A549 (cell line): ENCODE measurements around the gene ACER2.

Experiments
- GATA3 ChIP-seq: IDR thresholded peaks from 2 replicates; pipeline ENCODE4 v1.6.1; 2012; ENCODE audit warnings: borderline replicate concordance
- NFE2L2 ChIP-seq: fragments of 150-350 bp; conservative IDR thresholded peaks from 2 replicates; pipeline ENCODE4 v1.6.1; 2014; ENCODE audit warnings: low read length
- ZFP36 ChIP-seq: fragments of 450-650 bp; IDR thresholded peaks from 2 replicates; pipeline ENCODE4 v1.6.1; 2014; ENCODE audit warnings: borderline replicate concordance; ENCODE audit not compliant: partially characterized antibody
- TF ChIP-seq, protein P1 (sequence below): fragments of >200 bp; sonication (Bioruptor Twin); formaldehyde crosslinking; IDR thresholded peaks from 3 replicates; pipeline ENCODE4 v1.5.1; 2016
- TF ChIP-seq, protein P2 (sequence below): IDR thresholded peaks from 2 replicates; pipeline ENCODE4 v1.6.1; 2012

DNA sequence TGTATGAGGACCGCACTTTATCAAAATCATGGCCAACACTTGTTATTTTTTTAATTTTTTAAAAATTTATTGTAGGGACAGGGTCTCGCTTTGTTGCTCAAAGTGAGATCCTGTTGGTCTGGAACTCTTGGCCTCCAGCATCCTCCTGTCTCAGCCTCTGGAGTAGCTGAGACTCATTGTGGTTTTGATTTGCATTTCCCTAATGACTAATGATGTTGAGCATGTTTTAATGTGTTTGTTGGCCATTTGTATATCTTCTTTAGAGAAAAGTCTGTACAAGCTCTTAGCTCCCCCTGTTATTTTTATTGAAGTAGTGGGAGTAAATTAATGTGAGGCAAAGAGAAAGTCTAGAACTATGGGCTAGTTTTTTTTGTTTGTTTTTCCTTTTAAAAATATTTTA is 27.2 kb upstream of the ACER2 start:
- TF ChIP-seq GATA3 (no peak), NFE2L2 (no peak), ZFP36 (no peak)
- TF ChIP-seq, protein P1, sequence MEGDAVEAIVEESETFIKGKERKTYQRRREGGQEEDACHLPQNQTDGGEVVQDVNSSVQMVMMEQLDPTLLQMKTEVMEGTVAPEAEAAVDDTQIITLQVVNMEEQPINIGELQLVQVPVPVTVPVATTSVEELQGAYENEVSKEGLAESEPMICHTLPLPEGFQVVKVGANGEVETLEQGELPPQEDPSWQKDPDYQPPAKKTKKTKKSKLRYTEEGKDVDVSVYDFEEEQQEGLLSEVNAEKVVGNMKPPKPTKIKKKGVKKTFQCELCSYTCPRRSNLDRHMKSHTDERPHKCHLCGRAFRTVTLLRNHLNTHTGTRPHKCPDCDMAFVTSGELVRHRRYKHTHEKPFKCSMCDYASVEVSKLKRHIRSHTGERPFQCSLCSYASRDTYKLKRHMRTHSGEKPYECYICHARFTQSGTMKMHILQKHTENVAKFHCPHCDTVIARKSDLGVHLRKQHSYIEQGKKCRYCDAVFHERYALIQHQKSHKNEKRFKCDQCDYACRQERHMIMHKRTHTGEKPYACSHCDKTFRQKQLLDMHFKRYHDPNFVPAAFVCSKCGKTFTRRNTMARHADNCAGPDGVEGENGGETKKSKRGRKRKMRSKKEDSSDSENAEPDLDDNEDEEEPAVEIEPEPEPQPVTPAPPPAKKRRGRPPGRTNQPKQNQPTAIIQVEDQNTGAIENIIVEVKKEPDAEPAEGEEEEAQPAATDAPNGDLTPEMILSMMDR, result no peak
- TF ChIP-seq, protein P2, sequence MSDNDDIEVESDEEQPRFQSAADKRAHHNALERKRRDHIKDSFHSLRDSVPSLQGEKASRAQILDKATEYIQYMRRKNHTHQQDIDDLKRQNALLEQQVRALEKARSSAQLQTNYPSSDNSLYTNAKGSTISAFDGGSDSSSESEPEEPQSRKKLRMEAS, result no peak
